ENCODE measurements around the gene PAX7. TPM values are rescaled to one million over a fixed set of nuclear protein-coding genes. Genes with fewer than 3 reads are reported as not detected.

Gene PAX7
- total and polyA plus RNA-seq, 9 of the 15 experiments (the other 6 are each of a cell fraction or from before 2014, with no cell fraction given) = not detected

- no peak for FAIRE-seq
- peaks cover 7 to 16% of the 10 kb centered on the region in 2 experiments; a peak in 4 of 5 replicates for H3K4me1 ChIP-seq (replicated peaks in 1 of 2; ENCODE audit: control insufficient read depth in 2 of 2, insufficient read depth in 2 of 2, low read length in 2 of 2)
- no peaks in the 10 kb centered on the region for H3K9me1 ChIP-seq (ENCODE audit: control insufficient read depth, insufficient read depth, low read length)
- BruUV-seq (replicated peaks) = no TSS peak
- no peak overlapping the region for H2AFZ ChIP-seq (ENCODE audit: low read depth, low read length)
- no peak for TF ChIP-seq CEBPB (tag; IDR thresholded peaks at IDR 0.05)
- TF ChIP-seq RBM22 (IDR thresholded peaks at IDR 0.05; ENCODE audit: low read depth, low read length, poor library complexity, severe bottlenecking) = no peak
- no peak for TF ChIP-seq ZNF121 (CRISPR knock-in tag; conservative IDR thresholded peaks at IDR 0.05)
- TF ChIP-seq SAFB2 (IDR thresholded peaks at IDR 0.05; ENCODE audit: borderline replicate concordance, low read depth, low read length, severe bottlenecking) = no peak
- no peak for TF ChIP-seq CGGBP1 (CRISPR knock-in tag; IDR thresholded peaks at IDR 0.05)
- no peak for TF ChIP-seq ZNF445 (CRISPR knock-in tag; IDR thresholded peaks at IDR 0.05; ENCODE audit: low read depth)
- POLR2A ChIA-PET = interaction anchor here (1.7 kb wide), 1 partner anchor 9 kb away, joined by 4 read pairs; no protein-coding TSS in a partner anchor
- CTCF ChIA-PET (ENCODE audit: low intra/inter-chr PET ratio) = no interaction called here
- in situ Hi-C loops (cut with MboI) (no loop called here), intact Hi-C loops (cut with micrococcal nuclease) (no loop called here)
- no peak overlapping the region for H3K4me2 ChIP-seq (ENCODE audit: insufficient read depth, low read length)
- no peak overlapping the region for H3K4me3 ChIP-seq
- no peaks in the 10 kb centered on the region for H3K79me2 ChIP-seq (ENCODE audit: control insufficient read depth, insufficient read depth, low read length)
- H3K9me3 ChIP-seq (replicated peaks; ENCODE audit: control insufficient read depth, insufficient read depth, low read depth, low read length) = no peaks in the 10 kb centered on the region
- no peak for DNase-seq (ENCODE audit: extremely low read depth in 1 of 4, low spot score in 3 of 4)
- H3K36me3 ChIP-seq (ENCODE audit: control insufficient read depth, insufficient read depth, low read length) = no peaks in the 10 kb centered on the region
- H3K27me3 ChIP-seq (ENCODE audit: control insufficient read depth in 2 of 2, insufficient read depth in 2 of 2, low read length in 2 of 2) = peaks cover 49 to 87% of the 10 kb centered on the region in 2 experiments
- no peak overlapping the region for H3K9ac ChIP-seq (ENCODE audit: insufficient read depth in 1 of 2, low read depth in 2 of 2, low read length in 2 of 2)
- WGBS (ENCODE audit: insufficient coverage, low coverage, missing lambda C conversion rate) = 6% methylated on average over 12 of the region's 12 CpGs
- peaks cover 15% of the 10 kb centered on the region for H4K20me1 ChIP-seq (replicated peaks; ENCODE audit: control insufficient read depth, insufficient read depth, low read length)
- H3K27ac ChIP-seq (ENCODE audit: extremely low read depth, low read depth, low read length) = no peak overlapping the region
- ATAC-seq = no peak
Measured at GRCh38 chr1:18714404-18715175, 83.9 kb downstream of the PAX7 start.
